ENCODE measurements around the gene CSMD2. TPM values are rescaled to one million over a fixed set of nuclear protein-coding genes. Genes with fewer than 3 reads are reported as not detected.

The CSMD2 gene
- total RNA-seq, 2 donors from 2014 or later, result 0.62 to 2.8 TPM

- Mint-ChIP-seq H3K27ac (no peak overlapping the region), H3K4me3 (no peak overlapping the region), H3K27me3 (ENCODE audit: insufficient read depth) (peaks cover 10% of the 10 kb centered on the region), H3K4me1 (no peaks in the 10 kb centered on the region), H3K9me3 (no peaks in the 10 kb centered on the region), H3K36me3 (ENCODE audit: low read depth) (no peaks in the 10 kb centered on the region)
- Histone ChIP-seq H3K4me1 (ENCODE audit: control insufficient read depth, insufficient read depth, low read length) (no peaks in the 10 kb centered on the region), H3K27ac (ENCODE audit: low read depth, low read length) (no peak overlapping the region), H3K9ac (ENCODE audit: extremely low read depth, low read length, poor library complexity, severe bottlenecking) (no peak overlapping the region), H3K9me3 (ENCODE audit: control insufficient read depth, low read length) (no peaks in the 10 kb centered on the region), H3K4me3 (ENCODE audit: low read length) (no peak overlapping the region), H3K36me3 (ENCODE audit: control insufficient read depth, insufficient read depth, low read length) (no peaks in the 10 kb centered on the region), H3K27me3 (ENCODE audit: control insufficient read depth, insufficient read depth, low read length, poor library complexity, severe bottlenecking) (no peaks in the 10 kb centered on the region)
- TF ChIP-seq CTCF (conservative IDR thresholded peaks at IDR 0.05), result no peak
- 90 to 94% methylated on average over 7 to 10 of the region's 10 CpGs for WGBS, 2 experiments (ENCODE audit: insufficient coverage in 1 of 2, insufficient read length in 1 of 2)
- DNase-seq, result peak; percentile 14
Observed at GRCh38 chr1:33819290-33819912, 345.6 kb downstream of the CSMD2 start.

- H3K36me3 Mint-ChIP-seq (ENCODE audit: low read depth), result no peaks in the 10 kb centered on the region
- H3K27ac Mint-ChIP-seq, result no peak overlapping the region
- no peaks in the 10 kb centered on the region for H3K4me1 Mint-ChIP-seq
- Histone ChIP-seq H3K9me3 (ENCODE audit: control insufficient read depth, low read length) (no peaks in the 10 kb centered on the region), H3K27me3 (ENCODE audit: control insufficient read depth, insufficient read depth, low read length, poor library complexity, severe bottlenecking) (no peaks in the 10 kb centered on the region), H3K36me3 (ENCODE audit: control insufficient read depth, insufficient read depth, low read length) (no peaks in the 10 kb centered on the region), H3K4me1 (ENCODE audit: control insufficient read depth, insufficient read depth, low read length) (no peaks in the 10 kb centered on the region), H3K4me3 (ENCODE audit: low read length) (no peak overlapping the region), H3K9ac (ENCODE audit: extremely low read depth, low read length, poor library complexity, severe bottlenecking) (no peak overlapping the region), H3K27ac (ENCODE audit: low read depth, low read length) (no peak overlapping the region)
- peaks cover 9% of the 10 kb centered on the region for H3K27me3 Mint-ChIP-seq (ENCODE audit: insufficient read depth)
- DNase-seq, result peak; percentile 26
- H3K4me3 Mint-ChIP-seq, result no peak overlapping the region
- 79 to 89% methylated on average over 3 of the region's 3 CpGs for WGBS, 2 experiments (ENCODE audit: insufficient coverage in 1 of 2, insufficient read length in 1 of 2)
- H3K9me3 Mint-ChIP-seq, result no peaks in the 10 kb centered on the region
- TF ChIP-seq CTCF (conservative IDR thresholded peaks at IDR 0.05), result no peak
Observed at GRCh38 chr1:33818071-33818470, 347.0 kb downstream of the CSMD2 start.

GRCh38 chr1:33815061-33815460, 350.0 kb downstream of the CSMD2 start:
- Mint-ChIP-seq H3K27ac (no peak overlapping the region), H3K4me1 (no peaks in the 10 kb centered on the region), H3K4me3 (no peak overlapping the region), H3K36me3 (ENCODE audit: low read depth) (no peaks in the 10 kb centered on the region), H3K27me3 (ENCODE audit: insufficient read depth) (peaks cover 2% of the 10 kb centered on the region), H3K9me3 (no peaks in the 10 kb centered on the region)
- H3K36me3 ChIP-seq (ENCODE audit: control insufficient read depth, insufficient read depth, low read length), result no peaks in the 10 kb centered on the region
- no peak overlapping the region for H3K9ac ChIP-seq (ENCODE audit: extremely low read depth, low read length, poor library complexity, severe bottlenecking)
- H3K4me3 ChIP-seq (ENCODE audit: low read length), result no peak overlapping the region
- H3K9me3 ChIP-seq (ENCODE audit: control insufficient read depth, low read length), result no peaks in the 10 kb centered on the region
- no peak for TF ChIP-seq CTCF (conservative IDR thresholded peaks at IDR 0.05)
- H3K4me1 ChIP-seq (ENCODE audit: control insufficient read depth, insufficient read depth, low read length), result no peaks in the 10 kb centered on the region
- no peaks in the 10 kb centered on the region for H3K27me3 ChIP-seq (ENCODE audit: control insufficient read depth, insufficient read depth, low read length, poor library complexity, severe bottlenecking)
- no peak for DNase-seq
- WGBS, 2 experiments (ENCODE audit: insufficient coverage in 1 of 2, insufficient read length in 1 of 2), result 90 to 100% methylated on average over 1 to 4 of the region's 4 CpGs
- H3K27ac ChIP-seq (ENCODE audit: low read depth, low read length), result no peak overlapping the region
